Prostate gland (tissue), 2 donors: Measurements from ENCODE around the gene EPN1.

ENCODE experiments used
- CTCF ChIP-seq, 4 experiments: fragments of 200-600 bp in 2 of 4; fragments of 450-650 bp in 2 of 4; sonication (generic) in 2 of 4; IDR thresholded peaks; 1 replicate in 3 of 4; 2 replicates in 1 of 4; pipeline ENCODE4 v1.5.1; 2016 to 2019; ENCODE audit warnings: antibody characterized with exemption in 4 of 4, mild to moderate bottlenecking in 2 of 4, moderate library complexity in 2 of 4
- POLR2A ChIP-seq: fragments of 450-650 bp; IDR thresholded peaks from one replicate; pipeline ENCODE4 v1.6.1; 2016; ENCODE audit warnings: antibody characterized with exemption, mild to moderate bottlenecking
- POLR2AphosphoS5 ChIP-seq: sonication (generic); formaldehyde crosslinking; IDR thresholded peaks from one replicate; pipeline ENCODE4 v1.6.1; 2017; ENCODE audit warnings: antibody characterized with exemption

GRCh38 chr19:55697069-55697440 lies 22.0 kb downstream of the EPN1 start:
- no peak for TF ChIP-seq POLR2AphosphoS5
- no peak for TF ChIP-seq CTCF (IDR thresholded peaks at IDR 0.05)
- TF ChIP-seq POLR2A = no peak
